GM12873 (cell line): ENCODE results near the gene C9orf72.

Experiments
- CTCF ChIP-seq: IDR thresholded peaks from 2 replicates; pipeline ENCODE4 v1.5.1; 2012; ENCODE audit warnings: low read depth, mild to moderate bottlenecking, moderate library complexity, low read length, control low read depth; ENCODE audit not compliant: insufficient read depth; ENCODE audit errors: missing control alignments

Gene C9orf72

GRCh38 chr9:27564670-27565069 lies 8.6 kb downstream of the C9orf72 start:
- no peak for TF ChIP-seq CTCF

- TF ChIP-seq CTCF, result no peak
Measured at GRCh38 chr9:27563738-27564430, 9.4 kb downstream of the C9orf72 start.

- no peak for TF ChIP-seq CTCF
Measured at GRCh38 chr9:27561685-27562084, 11.6 kb downstream of the C9orf72 start.

GRCh38 chr9:27560457-27560856 lies 12.8 kb downstream of the C9orf72 start:
- TF ChIP-seq CTCF, result no peak

GRCh38 chr9:27558307-27558706 lies 15.0 kb downstream of the C9orf72 start:
- no peak for TF ChIP-seq CTCF

GRCh38 chr9:27556470-27556869 lies 16.8 kb downstream of the C9orf72 start:
- no peak for TF ChIP-seq CTCF

- no peak for TF ChIP-seq CTCF
Measured at GRCh38 chr9:27554712-27555111, 18.6 kb downstream of the C9orf72 start.
